ENCODE data around the gene MRI1.

- TF ChIP-seq CTCF (IDR thresholded peaks at IDR 0.05 in 4 of 5, conservative IDR thresholded peaks at IDR 0.05 in 1 of 5): peak in 1 of 5 experiments; percentile 13
- TF ChIP-seq POLR2A (IDR thresholded peaks at IDR 0.05): no peak
These were observed 32.2 kb downstream of the MRI1 start for GRCh38 chr19:13796301-13797057.
